ENCODE data around the gene SNRK. TPM values are rescaled to one million over a fixed set of nuclear protein-coding genes. Genes with fewer than 3 reads are reported as not detected.
A peak's percentile ranks its signal among the peaks of the same experiment; 100 is the strongest.

Gene SNRK
- total RNA-seq, 2 experiments from 2014 or later, result 215 to 217 TPM

DNA sequence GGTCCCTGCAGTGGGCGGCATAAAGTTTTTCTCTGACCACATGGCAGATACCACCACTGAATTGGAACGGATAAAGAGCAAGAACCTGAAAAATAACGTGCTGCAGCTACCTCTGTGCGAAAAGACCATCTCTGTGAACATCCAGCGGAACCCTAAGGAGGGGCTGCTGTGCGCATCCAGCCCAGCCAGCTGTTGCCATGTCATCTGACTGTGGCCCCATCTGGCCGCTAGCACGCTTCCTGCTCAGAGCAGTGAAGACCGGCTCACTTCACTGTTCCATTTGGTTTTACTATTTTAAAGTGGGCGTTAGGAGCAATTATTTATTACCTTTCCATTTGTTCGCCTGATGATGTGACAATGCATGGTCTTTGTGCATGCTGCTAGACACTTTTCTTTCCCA lies 62.0 kb downstream of the SNRK start:
- ChIA-PET CTCF (interaction anchor here (1.6 kb wide), 1 partner anchor 30 kb away, joined by 4 read pairs; no protein-coding TSS in a partner anchor), POLR2A (interaction anchor here (0.6 to 5.2 kb wide), 7 partner anchors 21 to 279 kb away, joined by 3 to 69 read pairs (median 11); partner anchors contain the start of gene SNRK)
- DNase-seq, result no peak
- H3K27ac ChIP-seq (ENCODE audit: low read depth in 1 of 2, low read length in 2 of 2), result no peak overlapping the region
- H3K9me3 ChIP-seq (ENCODE audit: control insufficient read depth in 1 of 2, insufficient read depth in 1 of 2, low read length in 2 of 2), result peaks cover 5 to 19% of the 10 kb centered on the region in 2 experiments
- H3K4me3 Mint-ChIP-seq, result peak overlapping the region; percentile 59
- intact Hi-C loops (cut with DNase I, micrococcal nuclease), result loop anchor here in 1 of 2 experiments (5.0 kb wide), 1 partner anchor 39 kb away; no protein-coding TSS in a partner anchor
- H3K4me1 ChIP-seq (ENCODE audit: insufficient read depth, low read length), result peaks cover 57% of the 10 kb centered on the region
- H3K27me3 ChIP-seq (ENCODE audit: control insufficient read depth in 1 of 2, insufficient read depth in 2 of 2, low read length in 2 of 2), result no peaks in the 10 kb centered on the region
- no peak for ATAC-seq (ENCODE audit: poor library complexity)
- no peak overlapping the region for H3K4me3 ChIP-seq (ENCODE audit: low read length)
- peaks cover 70% of the 10 kb centered on the region for H3K36me3 ChIP-seq (ENCODE audit: insufficient read depth, low read length)
- H3K27me3 Mint-ChIP-seq, result no peaks in the 10 kb centered on the region
- peaks cover 100% of the 10 kb centered on the region for H3K36me3 Mint-ChIP-seq (ENCODE audit: low read depth)
- H3K27ac Mint-ChIP-seq, result peak overlapping the region; percentile 96
- H3K9me3 Mint-ChIP-seq, result peaks cover 18% of the 10 kb centered on the region
- peaks cover 86% of the 10 kb centered on the region for H3K4me1 Mint-ChIP-seq (ENCODE audit: low read depth)
- TF ChIP-seq, protein P1, sequence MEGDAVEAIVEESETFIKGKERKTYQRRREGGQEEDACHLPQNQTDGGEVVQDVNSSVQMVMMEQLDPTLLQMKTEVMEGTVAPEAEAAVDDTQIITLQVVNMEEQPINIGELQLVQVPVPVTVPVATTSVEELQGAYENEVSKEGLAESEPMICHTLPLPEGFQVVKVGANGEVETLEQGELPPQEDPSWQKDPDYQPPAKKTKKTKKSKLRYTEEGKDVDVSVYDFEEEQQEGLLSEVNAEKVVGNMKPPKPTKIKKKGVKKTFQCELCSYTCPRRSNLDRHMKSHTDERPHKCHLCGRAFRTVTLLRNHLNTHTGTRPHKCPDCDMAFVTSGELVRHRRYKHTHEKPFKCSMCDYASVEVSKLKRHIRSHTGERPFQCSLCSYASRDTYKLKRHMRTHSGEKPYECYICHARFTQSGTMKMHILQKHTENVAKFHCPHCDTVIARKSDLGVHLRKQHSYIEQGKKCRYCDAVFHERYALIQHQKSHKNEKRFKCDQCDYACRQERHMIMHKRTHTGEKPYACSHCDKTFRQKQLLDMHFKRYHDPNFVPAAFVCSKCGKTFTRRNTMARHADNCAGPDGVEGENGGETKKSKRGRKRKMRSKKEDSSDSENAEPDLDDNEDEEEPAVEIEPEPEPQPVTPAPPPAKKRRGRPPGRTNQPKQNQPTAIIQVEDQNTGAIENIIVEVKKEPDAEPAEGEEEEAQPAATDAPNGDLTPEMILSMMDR (IDR thresholded peaks at IDR 0.05), result no peak

DNA sequence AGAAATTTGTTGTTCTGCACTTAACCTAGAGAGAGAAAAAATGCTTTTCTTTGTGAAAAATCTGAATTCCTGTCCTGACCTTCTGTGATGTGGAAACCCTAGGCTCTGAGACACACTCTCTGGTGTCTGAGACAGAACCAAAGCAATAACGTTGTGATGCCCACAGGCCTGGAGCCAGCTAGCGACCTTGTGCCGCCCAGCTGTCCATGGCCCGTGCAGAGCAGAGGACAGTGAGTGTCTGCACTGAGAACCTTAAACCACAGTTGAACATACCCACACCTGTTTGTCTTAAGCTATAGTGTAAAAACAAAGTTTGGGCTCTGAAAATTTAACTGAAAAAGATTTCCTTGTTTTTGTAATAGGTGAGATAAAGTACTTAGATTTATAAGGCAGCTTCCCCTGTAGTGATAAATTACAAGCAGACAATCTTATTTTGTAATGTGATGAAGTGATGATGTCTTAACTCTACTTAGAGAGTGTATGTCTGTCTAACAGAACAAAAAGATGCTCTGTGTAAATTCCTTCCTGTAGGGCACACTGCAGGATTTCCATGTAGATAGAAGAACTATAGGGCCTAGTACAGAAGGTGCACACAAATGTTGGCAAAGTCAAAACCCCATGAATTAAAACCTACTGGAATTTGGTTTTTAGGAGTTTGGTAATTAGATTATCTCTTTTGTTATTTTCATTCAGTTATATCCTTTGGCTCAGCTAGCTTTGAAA lies 62.7 kb downstream of the SNRK start:
- ATAC-seq (ENCODE audit: poor library complexity), result no peak
- intact Hi-C loops (cut with DNase I, micrococcal nuclease), result loop anchor here in 1 of 2 experiments (5.0 kb wide), 1 partner anchor 38 kb away; no protein-coding TSS in a partner anchor
- H3K4me1 Mint-ChIP-seq (ENCODE audit: low read depth), result peaks cover 79% of the 10 kb centered on the region
- CTCF ChIA-PET, result interaction anchor here (1.6 kb wide), 1 partner anchor 29 kb away, joined by 4 read pairs; no protein-coding TSS in a partner anchor
- H3K27ac ChIP-seq (ENCODE audit: low read depth in 1 of 2, low read length in 2 of 2), result no peak overlapping the region
- H3K36me3 ChIP-seq (ENCODE audit: insufficient read depth, low read length), result peaks cover 64% of the 10 kb centered on the region
- TF ChIP-seq, protein P1 (IDR thresholded peaks at IDR 0.05), result no peak
- peaks cover 50% of the 10 kb centered on the region for H3K4me1 ChIP-seq (ENCODE audit: insufficient read depth, low read length)
- H3K4me3 ChIP-seq (ENCODE audit: low read length), result no peak overlapping the region
- H3K4me3 Mint-ChIP-seq, result peak overlapping the region; percentile 59
- DNase-seq, result no peak
- H3K27me3 ChIP-seq (ENCODE audit: control insufficient read depth in 1 of 2, insufficient read depth in 2 of 2, low read length in 2 of 2), result no peaks in the 10 kb centered on the region
- peaks cover 8 to 25% of the 10 kb centered on the region in 2 experiments for H3K9me3 ChIP-seq (ENCODE audit: control insufficient read depth in 1 of 2, insufficient read depth in 1 of 2, low read length in 2 of 2)
- POLR2A ChIA-PET, result interaction anchor here (0.7 to 5.2 kb wide), 4 partner anchors 22 to 278 kb away, joined by 3 to 69 read pairs (median 10); partner anchors contain the start of gene SNRK
- H3K9me3 Mint-ChIP-seq, result peaks cover 18% of the 10 kb centered on the region
- H3K36me3 Mint-ChIP-seq (ENCODE audit: low read depth), result peaks cover 100% of the 10 kb centered on the region
- peak overlapping the region; percentile 96 for H3K27ac Mint-ChIP-seq
- no peaks in the 10 kb centered on the region for H3K27me3 Mint-ChIP-seq

DNA sequence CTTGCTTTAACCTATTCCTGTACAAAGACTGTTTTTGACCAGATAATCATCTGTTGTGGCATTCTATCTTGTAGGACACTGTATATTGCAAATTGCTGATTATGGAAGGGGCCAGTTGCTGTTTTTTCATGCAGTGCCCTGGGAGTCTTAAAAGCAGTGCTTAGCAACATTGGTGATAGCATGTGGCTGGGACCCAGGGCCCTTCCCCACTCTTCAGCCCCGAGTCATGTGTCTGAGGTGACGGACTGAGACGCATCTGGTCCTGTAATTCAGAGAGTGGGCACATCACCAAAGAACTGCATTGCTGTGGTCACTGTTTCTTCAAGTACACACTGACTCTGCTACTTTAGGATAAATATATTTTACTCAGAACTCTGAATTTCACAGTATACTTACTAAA lies 63.4 kb downstream of the SNRK start:
- DNase-seq (no peak), ATAC-seq (ENCODE audit: poor library complexity) (no peak)
- ChIA-PET POLR2A (interaction anchor here (0.9 to 5.2 kb wide), 3 partner anchors 42 to 64 kb away, joined by 3 to 69 read pairs (median 6); partner anchors contain the start of gene SNRK), CTCF (no interaction called here)
- intact Hi-C loops (cut with DNase I, micrococcal nuclease), result loop anchor here in 1 of 2 experiments (5.0 kb wide), 1 partner anchor 38 kb away; no protein-coding TSS in a partner anchor
- peaks cover 57% of the 10 kb centered on the region for H3K36me3 ChIP-seq (ENCODE audit: insufficient read depth, low read length)
- no peaks in the 10 kb centered on the region for H3K27me3 Mint-ChIP-seq
- peaks cover 72% of the 10 kb centered on the region for H3K4me1 Mint-ChIP-seq (ENCODE audit: low read depth)
- peaks cover 44% of the 10 kb centered on the region for H3K4me1 ChIP-seq (ENCODE audit: insufficient read depth, low read length)
- H3K9me3 ChIP-seq (ENCODE audit: control insufficient read depth in 1 of 2, insufficient read depth in 1 of 2, low read length in 2 of 2), result peaks cover 12 to 31% of the 10 kb centered on the region in 2 experiments
- TF ChIP-seq, protein P1 (IDR thresholded peaks at IDR 0.05), result no peak
- H3K27me3 ChIP-seq (ENCODE audit: control insufficient read depth in 1 of 2, insufficient read depth in 2 of 2, low read length in 2 of 2), result no peaks in the 10 kb centered on the region
- H3K4me3 ChIP-seq (ENCODE audit: low read length), result no peak overlapping the region
- peaks cover 23% of the 10 kb centered on the region for H3K9me3 Mint-ChIP-seq
- peaks cover 100% of the 10 kb centered on the region for H3K36me3 Mint-ChIP-seq (ENCODE audit: low read depth)
- H3K4me3 Mint-ChIP-seq, result no peak overlapping the region
- H3K27ac ChIP-seq (ENCODE audit: low read depth in 1 of 2, low read length in 2 of 2), result no peak overlapping the region
- H3K27ac Mint-ChIP-seq, result peak overlapping the region; percentile 96

All from CD4-positive, alpha-beta T cell (primary cell).